NT2/D1 (cell line): ENCODE data around the gene C2orf68.

ENCODE experiments used
- SUZ12 ChIP-seq: IDR thresholded peaks from 2 replicates; pipeline ENCODE4 v1.6.1; 2011; ENCODE audit not compliant: insufficient read length, insufficient read depth; ENCODE audit errors: extremely low read depth
- ZNF274 ChIP-seq: IDR thresholded peaks from 2 replicates; pipeline ENCODE4 v1.6.1; 2011; ENCODE audit warnings: mild to moderate bottlenecking, low read depth, low read length

- TF ChIP-seq ZNF274 (no peak), SUZ12 (no peak)
Observed at GRCh38 chr2:85619617-85620016, 7.8 kb upstream of the C2orf68 start.
